HG03196 (cell line): ENCODE results near the gene SLC29A1.
"Not testable (repeated sequence)": the region's sequence is repeated elsewhere in the genome, so short reads cannot be mapped to it uniquely, and the experiment has no call there.

Experiments
- ATAC-seq: cut with Tn5 transposase; IDR thresholded peaks from one replicate; pipeline ENCODE4 v1.9.1; 2021; ENCODE audit not compliant: unreplicated experiment

The SLC29A1 gene

GRCh38 chr6:44223319-44224028 is at the start of gene SLC29A1:
TSS of gene SLC29A1 (plus strand) at chr6:44223595. CDS start at chr6:44227314, 3,719 bp downstream.
- ATAC-seq = no peak

- no peak for ATAC-seq
Observed at GRCh38 chr6:44176130-44176761, 47.1 kb upstream of the SLC29A1 start.

GRCh38 chr6:44176762-44177509 is 46.5 kb upstream of the SLC29A1 start:
- peak; percentile 37 for ATAC-seq

- ATAC-seq = no peak
Observed at GRCh38 chr6:44177691-44178423, 45.5 kb upstream of the SLC29A1 start.

GRCh38 chr6:44178424-44179071 is 44.8 kb upstream of the SLC29A1 start:
- ATAC-seq = no peak

- ATAC-seq = no peak
Observed at GRCh38 chr6:44179072-44179536, 44.3 kb upstream of the SLC29A1 start.

GRCh38 chr6:44179648-44180047 is 43.7 kb upstream of the SLC29A1 start:
- no peak for ATAC-seq

GRCh38 chr6:44180406-44180805 is 43.0 kb upstream of the SLC29A1 start:
- no peak for ATAC-seq

GRCh38 chr6:44180886-44181285 is 42.5 kb upstream of the SLC29A1 start:
- no peak for ATAC-seq

- not testable (repeated sequence) for ATAC-seq
Observed at GRCh38 chr6:44181784-44182183, 41.6 kb upstream of the SLC29A1 start.

- no peak for ATAC-seq
Observed at GRCh38 chr6:44182911-44183390, 40.4 kb upstream of the SLC29A1 start.

- ATAC-seq = no peak
Observed at GRCh38 chr6:44183783-44184182, 39.6 kb upstream of the SLC29A1 start.

- ATAC-seq = not testable (repeated sequence)
Observed at GRCh38 chr6:44185356-44185755, 38.0 kb upstream of the SLC29A1 start.

- no peak for ATAC-seq
Observed at GRCh38 chr6:44185953-44186634, 37.3 kb upstream of the SLC29A1 start.

GRCh38 chr6:44186635-44187025 is 36.8 kb upstream of the SLC29A1 start:
- no peak for ATAC-seq

GRCh38 chr6:44188819-44189218 is 34.6 kb upstream of the SLC29A1 start:
- ATAC-seq = no peak

- ATAC-seq = no peak
Observed at GRCh38 chr6:44189257-44189656, 34.1 kb upstream of the SLC29A1 start.

GRCh38 chr6:44190715-44191114 is 32.7 kb upstream of the SLC29A1 start:
- no peak for ATAC-seq

- ATAC-seq = no peak
Observed at GRCh38 chr6:44192428-44193041, 30.9 kb upstream of the SLC29A1 start.
